Adrenal gland (tissue), 12 donors: ENCODE data around the gene TRO. TPM values are rescaled to one million over a fixed set of nuclear protein-coding genes. Genes with fewer than 3 reads are reported as not detected.

Source experiments
- DNase-seq, 7 donors: peaks; one replicate each; pipeline ENCODE4 v3.0.0-alpha.2; 2019 to 2020
- H3K27ac ChIP-seq, 5 donors: fragments of 200-600 bp; sonication (generic) in 4 of 5; 1 replicate in 3 of 5; 2 replicates in 2 of 5; pipeline versions ENCODE4 v1.5.1 to v1.8.0; 2016 to 2020; ENCODE audit warnings: mild to moderate bottlenecking in 1 of 5
- H3K27me3 ChIP-seq: fragments of 200-600 bp; 2 replicates; pipeline ENCODE4 v1.8.0; 2021
- H3K36me3 ChIP-seq, 2 donors: fragments of 200-600 bp; replicated peaks in 1 of 2; 1 replicate in 1 of 2; 2 replicates in 1 of 2; pipeline versions ENCODE4 v1.5.1 to v1.8.0; 2018 to 2022
- H3K4me1 ChIP-seq, 2 donors: fragments of 200-600 bp; replicated peaks in 1 of 2; 1 replicate in 1 of 2; 2 replicates in 1 of 2; pipeline versions ENCODE4 v1.5.1 to v1.8.0; 2018 to 2021
- H3K4me3 ChIP-seq, 4 donors: fragments of 200-600 bp; sonication (generic) in 3 of 4; one replicate each; pipeline ENCODE4 v1.5.1; 2016 to 2018
- H3K9me3 ChIP-seq, 3 donors: fragments of 200-600 bp; sonication (generic) in 1 of 3; replicated peaks in 1 of 3; 1 replicate in 2 of 3; 2 replicates in 1 of 3; pipeline versions ENCODE4 v1.5.1 to v1.8.0; 2016 to 2021
- CTCF ChIP-seq, 6 experiments: fragments of 450-650 bp in 4 of 6; fragments of 200-600 bp in 2 of 6; sonication (generic) in 1 of 6; IDR thresholded peaks; 1 replicate in 5 of 6; 2 replicates in 1 of 6; pipeline versions ENCODE4 v1.5.1 to v1.8.0; 2016 to 2021; ENCODE audit warnings: antibody characterized with exemption in 6 of 6, mild to moderate bottlenecking in 2 of 6, moderate library complexity in 1 of 6
- POLR2A ChIP-seq, 2 donors: fragments of 450-650 bp; IDR thresholded peaks; one replicate each; pipeline ENCODE4 v1.6.1; 2017; ENCODE audit warnings: antibody characterized with exemption in 2 of 2, mild to moderate bottlenecking in 2 of 2, moderate library complexity in 1 of 2
- WGBS, 4 donors: extraction: QIAGEN DNeasy Blood & Tissue Kit in 2 of 4; methylation state at CpG; one replicate each; pipeline versions ENCODE4 v1.1.5 to v1.1.7; 2013 to 2017; 5-methylcytosine and 5-hydroxymethylcytosine counted together
- intact Hi-C, 2 donors: fragments of 100-400 bp; cut with DNase I; formaldehyde crosslinking; loops; one replicate each; pipeline versions ENCODE4 v1.14.1 to v1.15.0; 2022 to 2023
- polyA plus RNA-seq, 3 donors: library from polyadenylated mRNA; stranded (reverse); fragments of 200-250 nt in 2 of 3; fragments of 350-450 nt in 1 of 3; fragmentation: Illumina TruSeq in 1 of 3; extraction: RNeasy Lipid Tissue Mini Kit (QIAGEN cat#74804) in 1 of 3; gene quantifications; one replicate each; pipeline ENCODE4 v1.2.3, GENCODE V29; 2013 to 2014
- total RNA-seq, 9 donors: library from RNA; depleted of rRNA in 4 of 9; stranded (reverse); fragments of >200 nt in 4 of 9; fragments of 120-200 nt in 1 of 9; fragmentation: NEBNext Ultra II Directional in 1 of 9; extraction: Animal tissue kit (Norgen Biotek cat#: 25700) in 1 of 9; gene quantifications; one replicate each; pipeline versions ENCODE4 v1.1.0 to v1.2.4, GENCODE V29; 2013 to 2023
- donor health status: healthy with polysubstance abuse.
- donor health status: Bipolar disorder and iron deficiency.
- donor health status: DM: yes; HTN: yes; CAD: no.
- donor health status: DM: no; HTN: no; CAD: no.
- donor health status: DM: no; HTN: no; CAD: no.
- donor health status: DM: yes; HTN: yes; CAD: no.

TRO gene
- total and polyA plus RNA-seq, 12 donors, result 1.3 to 56.6 (median 6.8) TPM

- 60 to 100% (median 80%) methylated on average over 2 to 8 of the region's 8 CpGs for WGBS, 4 donors
- intact Hi-C loops, result no loop called here
- H3K27me3 ChIP-seq, result no peaks in the 10 kb centered on the region
- no peak overlapping the region for H3K4me3 ChIP-seq
- TF ChIP-seq POLR2A (IDR thresholded peaks at IDR 0.05), result no peak
- no peak for TF ChIP-seq CTCF (IDR thresholded peaks at IDR 0.05)
- no peak overlapping the region for H3K27ac ChIP-seq
- H3K36me3 ChIP-seq, result no peaks in the 10 kb centered on the region
- H3K4me1 ChIP-seq, result no peaks in the 10 kb centered on the region
- no peaks in the 10 kb centered on the region for H3K9me3 ChIP-seq
- no peak for DNase-seq
These were observed 30.2 kb downstream of the TRO start for GRCh38 chrX:54950730-54951375.

GRCh38 chrX:54961750-54962149 is 41.1 kb downstream of the TRO start:
- no peaks in the 10 kb centered on the region for H3K9me3 ChIP-seq
- H3K27me3 ChIP-seq, result peaks cover 8% of the 10 kb centered on the region
- H3K36me3 ChIP-seq, result no peaks in the 10 kb centered on the region
- H3K27ac ChIP-seq, result no peak overlapping the region
- intact Hi-C loops, result no loop called here
- H3K4me3 ChIP-seq, result no peak overlapping the region
- DNase-seq, result no peak
- no peaks in the 10 kb centered on the region for H3K4me1 ChIP-seq
- 75 to 100% (median 95%) methylated on average over 1 of the region's 1 CpG for WGBS, 4 donors
- no peak for TF ChIP-seq CTCF (IDR thresholded peaks at IDR 0.05)
- TF ChIP-seq POLR2A (IDR thresholded peaks at IDR 0.05), result no peak

GRCh38 chrX:54964766-54965497 is 44.3 kb downstream of the TRO start:
- TF ChIP-seq POLR2A (IDR thresholded peaks at IDR 0.05) (no peak), CTCF (IDR thresholded peaks at IDR 0.05) (no peak)
- H3K27me3 ChIP-seq, result no peaks in the 10 kb centered on the region
- intact Hi-C loops, result no loop called here

GRCh38 chrX:54977387-54977786 is 56.8 kb downstream of the TRO start:
- DNase-seq, result no peak
- Histone ChIP-seq H3K27ac (no peak overlapping the region), H3K4me3 (no peak overlapping the region), H3K9me3 (no peaks in the 10 kb centered on the region), H3K27me3 (peaks cover 8% of the 10 kb centered on the region), H3K36me3 (no peaks in the 10 kb centered on the region), H3K4me1 (no peaks in the 10 kb centered on the region)
- TF ChIP-seq CTCF (IDR thresholded peaks at IDR 0.05), result no peak
- TF ChIP-seq POLR2A (IDR thresholded peaks at IDR 0.05), result no peak
- intact Hi-C loops, result no loop called here
- WGBS, 4 donors, result 64 to 75% (median 71%) methylated on average over 4 of the region's 4 CpGs

More at GRCh38 chrX:54964766-54965497, 44.3 kb downstream of the TRO start:
- Histone ChIP-seq H3K4me3 (no peak overlapping the region), H3K9me3 (no peaks in the 10 kb centered on the region), H3K36me3 (no peaks in the 10 kb centered on the region), H3K27ac (no peak overlapping the region), H3K4me1 (no peaks in the 10 kb centered on the region)
- no peak for DNase-seq
- WGBS, 4 donors, result 73 to 85% (median 75%) methylated on average over 4 of the region's 4 CpGs
